H9 (cell line): ENCODE data around the gene PLA2G15. TPM values are rescaled to one million over a fixed set of nuclear protein-coding genes. Genes with fewer than 3 reads are reported as not detected.

ENCODE experiments used
- DNase-seq: peaks from one replicate; pipeline ENCODE4 v3.0.0-alpha.2; 2017
- H2AFZ ChIP-seq: one replicate; pipeline ENCODE4 v1.6.1; 2013; ENCODE audit warnings: mild to moderate bottlenecking, low read length, control low read depth, moderate library complexity
- H2AK5ac ChIP-seq: 2 replicates; pipeline ENCODE4 v1.6.1; 2013; ENCODE audit warnings: low read length, control low read depth, mixed read lengths; ENCODE audit not compliant: insufficient read length
- H2BK120ac ChIP-seq: one replicate; pipeline ENCODE4 v1.6.1; 2013; ENCODE audit warnings: low read depth, mild to moderate bottlenecking, low read length, control low read depth, inconsistent platforms; ENCODE audit not compliant: poor library complexity, severe bottlenecking
- H2BK12ac ChIP-seq: 2 replicates; pipeline ENCODE4 v1.6.1; 2013; ENCODE audit warnings: low read length, control low read depth, mixed read lengths, low read depth; ENCODE audit not compliant: insufficient read length
- H2BK15ac ChIP-seq: 2 replicates; pipeline ENCODE4 v1.6.1; 2013; ENCODE audit warnings: low read depth, low read length, control low read depth
- H2BK20ac ChIP-seq: one replicate; pipeline ENCODE4 v1.6.1; 2013; ENCODE audit warnings: low read depth, mild to moderate bottlenecking, low read length, control low read depth, inconsistent platforms; ENCODE audit not compliant: poor library complexity, severe bottlenecking
- H2BK5ac ChIP-seq: 2 replicates; pipeline ENCODE4 v1.6.1; 2013; ENCODE audit warnings: low read length, control low read depth, mixed read lengths; ENCODE audit not compliant: insufficient read length
- H3K14ac ChIP-seq: 2 replicates; pipeline ENCODE4 v1.6.1; 2013; ENCODE audit warnings: low read length, control low read depth; ENCODE audit not compliant: insufficient read depth
- H3K18ac ChIP-seq: 2 replicates; pipeline ENCODE4 v1.6.1; 2013; ENCODE audit warnings: low read depth, mild to moderate bottlenecking, mixed read lengths, low read length, control low read depth; ENCODE audit not compliant: insufficient read length
- H3K23ac ChIP-seq: 2 replicates; pipeline ENCODE4 v1.6.1; 2013; ENCODE audit warnings: low read length, control low read depth, mixed read lengths, low read depth; ENCODE audit not compliant: insufficient read length
- H3K23me2 ChIP-seq: 2 replicates; pipeline ENCODE4 v1.6.1; 2013; ENCODE audit warnings: low read depth, mild to moderate bottlenecking, mixed read lengths, low read length, control low read depth; ENCODE audit not compliant: insufficient read length, poor library complexity, severe bottlenecking
- H3K27ac ChIP-seq: 2 replicates; pipeline ENCODE4 v1.5.1; 2013; ENCODE audit warnings: low read length, control low read depth, mixed read lengths, low read depth; ENCODE audit not compliant: insufficient read length
- H3K27me3 ChIP-seq: 2 replicates; pipeline ENCODE4 v1.6.1; 2013; ENCODE audit warnings: low read length, control low read depth, inconsistent platforms; ENCODE audit not compliant: insufficient read depth
- H3K4ac ChIP-seq: 2 replicates; pipeline ENCODE4 v1.6.1; 2013; ENCODE audit warnings: low read depth, mild to moderate bottlenecking, control low read depth, inconsistent platforms, low read length, moderate library complexity
- H3K4me1 ChIP-seq: 2 replicates; pipeline ENCODE4 v1.6.1; 2013; ENCODE audit warnings: low read length, control low read depth, inconsistent platforms; ENCODE audit not compliant: insufficient read depth
- H3K4me2 ChIP-seq: 2 replicates; pipeline ENCODE4 v1.6.1; 2013; ENCODE audit warnings: low read length, control low read depth, mixed read lengths; ENCODE audit not compliant: insufficient read length, insufficient read depth
- H3K56ac ChIP-seq: 2 replicates; pipeline ENCODE4 v1.6.1; 2013; ENCODE audit warnings: low read depth, mild to moderate bottlenecking, mixed read lengths, low read length, control low read depth; ENCODE audit not compliant: insufficient read length
- H3K79me1 ChIP-seq: 2 replicates; pipeline ENCODE4 v1.6.1; 2013; ENCODE audit warnings: low read depth, mild to moderate bottlenecking, moderate library complexity, low read length, control low read depth, inconsistent platforms; ENCODE audit not compliant: insufficient read depth, poor library complexity, severe bottlenecking
- H3K79me2 ChIP-seq: 2 replicates; pipeline ENCODE4 v1.6.1; 2013; ENCODE audit warnings: low read length, control low read depth, inconsistent platforms; ENCODE audit not compliant: insufficient read depth
- H3K9ac ChIP-seq: 2 replicates; pipeline ENCODE4 v1.6.1; 2013; ENCODE audit warnings: low read length, control low read depth, mixed read lengths; ENCODE audit not compliant: insufficient read length; ENCODE audit errors: extremely low read depth
- H3K9me3 ChIP-seq: one replicate; pipeline ENCODE4 v1.6.1; 2013; ENCODE audit warnings: low read depth, low read length, inconsistent platforms; ENCODE audit not compliant: control insufficient read depth
- H3T11ph ChIP-seq: one replicate; pipeline ENCODE4 v1.6.1; 2013; ENCODE audit warnings: mild to moderate bottlenecking, low read length, control low read depth, inconsistent platforms
- H4K20me1 ChIP-seq: one replicate; pipeline ENCODE4 v1.6.1; 2013; ENCODE audit not compliant: control insufficient read depth, insufficient read length, insufficient read depth
- H4K5ac ChIP-seq: 2 replicates; pipeline ENCODE4 v1.6.1; 2013; ENCODE audit warnings: low read depth, mild to moderate bottlenecking, mixed read lengths, low read length, control low read depth; ENCODE audit not compliant: insufficient read length
- H4K8ac ChIP-seq: replicated peaks from 2 replicates; pipeline ENCODE4 v1.6.1; 2013; ENCODE audit warnings: low read length, control low read depth, mixed read lengths, low read depth; ENCODE audit not compliant: insufficient read length
- H4K91ac ChIP-seq: 2 replicates; pipeline ENCODE4 v1.6.1; 2013; ENCODE audit warnings: low read depth, mild to moderate bottlenecking, moderate library complexity, mixed read lengths, low read length, control low read depth; ENCODE audit not compliant: insufficient read length
- H3K27ac Mint-ChIP-seq, 3 experiments: 2 replicates in 2 of 3; 3 replicates in 1 of 3; pipeline ENCODE4 v1.8.0; 2020 to 2021; ENCODE audit warnings: mixed read lengths in 3 of 3, mild to moderate bottlenecking in 1 of 3, moderate library complexity in 1 of 3
- H3K27me3 Mint-ChIP-seq: 2 replicates; pipeline ENCODE4 v1.8.0; 2021; ENCODE audit warnings: low read depth, mild to moderate bottlenecking, moderate library complexity, mixed read lengths
- H3K36me3 Mint-ChIP-seq, 3 experiments: 2 replicates in 2 of 3; 3 replicates in 1 of 3; pipeline ENCODE4 v1.8.0; 2020 to 2021; ENCODE audit warnings: low read depth in 3 of 3, mixed read lengths in 3 of 3; ENCODE audit not compliant: insufficient read depth in 1 of 3
- H3K4me1 Mint-ChIP-seq, 2 experiments: 2 replicates each; pipeline ENCODE4 v1.8.0; 2020; ENCODE audit warnings: mixed read lengths in 2 of 2
- H3K4me3 Mint-ChIP-seq, 2 experiments: 2 replicates in 1 of 2; 3 replicates in 1 of 2; pipeline ENCODE4 v1.8.0; 2020 to 2021; ENCODE audit warnings: mild to moderate bottlenecking in 2 of 2, mixed read lengths in 2 of 2, moderate library complexity in 1 of 2
- H3K9me3 Mint-ChIP-seq, 2 experiments: 2 replicates in 1 of 2; 3 replicates in 1 of 2; pipeline ENCODE4 v1.8.0; 2020; ENCODE audit warnings: mild to moderate bottlenecking in 2 of 2, mixed read lengths in 2 of 2, moderate library complexity in 1 of 2
- CTCF ChIP-seq: fragments of 200-600 bp; sonication (generic); conservative IDR thresholded peaks from 3 replicates; pipeline ENCODE4 v1.8.0; 2021; ENCODE audit warnings: antibody characterized with exemption, mild to moderate bottlenecking
- WGBS: extraction: QIAGEN DNeasy Blood & Tissue Kit; methylation state at CpG from one replicate; pipeline ENCODE4 v1.1.7; 2013; ENCODE audit warnings: missing lambda C conversion rate, low lambda C conversion rate, mixed read lengths; ENCODE audit not compliant: insufficient read length; ENCODE audit errors: extremely low coverage; 5-methylcytosine and 5-hydroxymethylcytosine counted together
- total RNA-seq: library from RNA; stranded (reverse); gene quantifications from 2 replicates; pipeline ENCODE4 v1.2.1, GENCODE V29; 2021

PLA2G15 gene
- total RNA-seq, 1 experiment from 2014 or later = 11.0 TPM

- no peak overlapping the region for H2BK5ac ChIP-seq
- Mint-ChIP-seq H3K4me3 (peak overlapping the region; percentile 12 to 21; a peak in 3 of 5 replicates), H3K9me3 (no peaks in the 10 kb centered on the region), H3K27ac (peak overlapping the region in 1 of 3 experiments; percentile 60; a peak in 1 of 7 replicates), H3K4me1 (peaks cover 22 to 29% of the 10 kb centered on the region in 2 experiments), H3K36me3 (peaks cover 10 to 50% (median 46%) of the 10 kb centered on the region in 3 experiments), H3K27me3 (peaks cover 3% of the 10 kb centered on the region; the same call in 1 of the 2 replicates)
- H3K4ac ChIP-seq = no peak overlapping the region
- no peak overlapping the region for H2BK20ac ChIP-seq
- H3K4me1 ChIP-seq = no peaks in the 10 kb centered on the region; the same call in 1 of the 2 replicates
- H4K8ac ChIP-seq = no peak overlapping the region
- H2AK5ac ChIP-seq = no peak overlapping the region
- H3T11ph ChIP-seq = no peak overlapping the region
- no peak overlapping the region for H3K27ac ChIP-seq
- no peak for DNase-seq
- H3K18ac ChIP-seq = no peak overlapping the region
- H2BK15ac ChIP-seq = no peak overlapping the region
- no peak overlapping the region for H2BK120ac ChIP-seq
- no peak overlapping the region for H3K14ac ChIP-seq
- H3K9ac ChIP-seq = no peak overlapping the region
- no peak for TF ChIP-seq CTCF
- H2AFZ ChIP-seq = no peak overlapping the region
- H4K20me1 ChIP-seq = no peaks in the 10 kb centered on the region
- H3K56ac ChIP-seq = no peak overlapping the region
- H3K79me1 ChIP-seq = no peaks in the 10 kb centered on the region
- no peak overlapping the region for H3K4me2 ChIP-seq
- H4K91ac ChIP-seq = no peak overlapping the region
- no peak overlapping the region for H4K5ac ChIP-seq
- no peak overlapping the region for H2BK12ac ChIP-seq
- no peaks in the 10 kb centered on the region; the same call in 1 of the 2 replicates for H3K79me2 ChIP-seq
- no peaks in the 10 kb centered on the region for H3K9me3 ChIP-seq
- H3K23ac ChIP-seq = no peak overlapping the region
- WGBS = no CpG with 5 or more reads among the region's 5 CpGs
- H3K23me2 ChIP-seq = peaks cover 13% of the 10 kb centered on the region
- no peaks in the 10 kb centered on the region for H3K27me3 ChIP-seq
Measured at GRCh38 chr16:68233085-68233834, 11.9 kb upstream of the PLA2G15 start.
